DMS 273 treated with DMSO at 0.1 percent for 48 hours (cell line): Measurements from ENCODE around the gene LRRK1.

ENCODE experiments used
- DNase-seq: peaks from one replicate; lab custom pipeline; 2025; lab: John Stamatoyannopoulos, UW

LRRK1 gene

GRCh38 chr15:101114610-101115009 lies 195.5 kb downstream of the LRRK1 start:
- DNase-seq: no peak

- DNase-seq: no peak
These were observed 196.2 kb downstream of the LRRK1 start for GRCh38 chr15:101115393-101115785.

DNA sequence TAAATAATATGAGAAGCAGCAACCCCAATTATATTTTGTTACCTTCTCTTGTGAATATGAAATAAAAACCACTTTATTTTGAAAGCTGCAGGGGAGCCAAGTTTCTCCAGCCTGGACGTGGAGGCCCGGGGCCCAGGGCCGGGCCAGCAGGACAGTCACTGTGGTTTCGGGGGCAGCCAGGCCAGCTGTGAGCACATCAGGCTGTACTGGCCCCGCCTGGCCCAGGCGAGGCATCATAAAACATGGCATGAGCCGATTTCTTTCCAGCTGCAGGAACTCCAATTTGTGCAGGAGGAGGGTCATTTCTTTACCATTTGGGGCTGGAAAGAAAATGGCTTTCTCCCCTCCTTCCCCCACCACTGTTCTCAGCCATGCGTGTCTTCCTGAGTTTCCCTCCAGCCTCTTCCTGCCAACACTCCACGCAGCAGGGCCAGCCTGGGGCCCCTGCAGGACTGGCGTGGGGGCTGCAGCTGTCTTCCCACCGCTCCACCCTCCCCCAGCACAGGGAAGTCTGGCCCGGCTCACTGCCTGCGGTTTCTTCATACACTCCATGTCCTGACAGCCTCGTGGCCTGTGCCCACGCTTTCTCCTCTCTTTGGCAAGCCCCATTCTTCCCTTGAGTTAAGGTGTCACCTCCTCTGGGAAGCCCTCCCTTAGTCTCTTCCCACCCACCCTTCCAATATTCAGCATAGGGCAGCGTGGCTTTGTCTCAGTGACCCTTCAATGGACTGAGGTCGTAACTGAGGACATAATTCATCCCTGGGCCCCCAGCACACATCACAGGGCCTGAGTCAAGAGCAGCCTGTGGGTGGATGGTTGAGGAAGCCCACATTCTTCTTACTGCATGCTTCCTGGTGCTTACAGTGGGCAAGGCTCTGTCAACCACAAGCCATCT lies 196.9 kb downstream of the LRRK1 start:
- DNase-seq: no peak

DNA sequence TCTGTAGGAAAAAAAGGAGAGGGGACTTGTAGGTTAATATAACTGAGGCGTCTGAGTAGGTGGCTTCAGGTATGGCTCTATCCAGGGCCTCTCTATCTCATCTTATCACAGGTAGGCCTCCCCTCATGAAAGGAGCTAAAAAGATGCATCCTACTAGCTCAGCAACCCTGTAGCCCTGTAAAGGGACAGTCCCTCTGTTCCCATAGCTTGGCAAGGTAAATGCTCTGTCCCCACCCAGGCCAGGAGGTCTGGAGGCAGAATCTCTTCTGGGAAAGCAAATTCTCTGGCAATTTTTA lies 197.5 kb downstream of the LRRK1 start:
- no peak for DNase-seq

DNA sequence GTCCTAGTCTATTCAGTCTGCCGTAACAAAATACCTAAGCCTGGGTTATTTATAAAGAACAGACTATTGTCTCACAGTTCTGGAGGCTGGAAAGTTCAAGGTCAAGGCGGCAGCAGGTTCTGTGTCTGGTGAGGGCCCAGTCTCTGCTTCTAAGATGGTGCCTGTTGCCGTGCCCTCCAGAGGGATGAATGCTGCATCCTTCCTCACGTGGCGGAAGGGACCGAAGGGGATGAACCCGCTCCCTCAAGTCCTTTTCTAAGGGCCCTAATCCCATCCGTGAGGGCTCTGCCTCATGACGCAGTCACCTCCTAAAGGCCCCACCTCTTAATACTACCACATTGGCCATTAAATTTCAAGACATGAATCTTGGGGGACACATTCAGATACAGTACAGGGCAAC lies 199.0 kb downstream of the LRRK1 start:
- DNase-seq: no peak

DNA sequence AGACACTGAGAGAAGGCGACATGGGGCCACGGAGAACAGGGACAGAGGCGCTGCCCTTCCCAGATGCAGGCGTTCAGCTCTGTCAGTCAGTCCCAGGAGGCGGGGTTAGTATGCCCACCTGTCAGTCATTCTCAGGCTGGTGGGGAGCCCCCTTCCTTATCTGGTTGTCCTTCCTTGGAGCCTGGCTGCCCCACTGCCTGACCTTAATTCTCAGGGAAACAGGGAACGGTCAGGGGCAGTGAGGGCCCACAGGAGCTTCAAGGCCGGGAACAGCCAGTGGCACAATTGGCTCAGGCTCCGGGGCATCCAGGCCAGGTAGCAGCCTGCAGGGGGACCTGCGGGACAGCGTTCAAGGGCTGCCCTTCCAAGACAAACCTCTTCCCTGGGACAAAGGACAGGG lies 199.5 kb downstream of the LRRK1 start:
- DNase-seq: no peak

DNA sequence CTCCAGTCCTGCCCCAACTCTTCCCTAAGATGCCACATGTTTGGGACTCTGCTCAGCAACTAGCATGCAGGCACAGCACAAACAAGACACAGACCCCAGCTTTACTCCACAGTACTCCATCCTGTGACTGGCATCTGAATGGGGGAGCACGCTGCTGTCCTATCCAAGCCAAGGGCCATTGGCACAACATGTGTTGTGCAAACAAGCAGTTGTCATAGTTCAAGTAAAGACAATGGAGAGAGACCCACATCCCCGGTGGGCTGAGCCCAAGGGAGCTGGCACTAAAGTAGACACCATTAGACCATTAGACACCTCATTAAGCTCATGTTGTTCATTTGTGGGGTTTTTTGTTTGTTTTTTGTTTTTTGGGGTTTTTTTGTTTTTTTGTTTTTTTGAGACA lies 200.0 kb downstream of the LRRK1 start:
- no peak for DNase-seq
